Glutamatergic neuron (in vitro differentiated cells): ENCODE measurements around the gene RAP1GAP. TPM values are rescaled to one million over a fixed set of nuclear protein-coding genes. Genes with fewer than 3 reads are reported as not detected.

Experiments used
- DNase-seq: peaks from one replicate; pipeline ENCODE4 v3.0.0; 2022
- H3K27ac Mint-ChIP-seq: one replicate; pipeline ENCODE4 v1.8.0; 2020; ENCODE audit warnings: mild to moderate bottlenecking, mixed read lengths, inconsistent platforms; ENCODE audit not compliant: unreplicated experiment
- H3K27me3 Mint-ChIP-seq: one replicate; pipeline ENCODE4 v1.8.0; 2020; ENCODE audit warnings: mild to moderate bottlenecking, moderate library complexity, mixed read lengths, inconsistent platforms; ENCODE audit not compliant: unreplicated experiment
- H3K36me3 Mint-ChIP-seq: one replicate; pipeline ENCODE4 v1.8.0; 2020; ENCODE audit warnings: mild to moderate bottlenecking, mixed read lengths, inconsistent platforms; ENCODE audit not compliant: unreplicated experiment
- H3K4me1 Mint-ChIP-seq: one replicate; pipeline ENCODE4 v1.8.0; 2020; ENCODE audit warnings: mild to moderate bottlenecking, low read depth, mixed read lengths, inconsistent platforms; ENCODE audit not compliant: unreplicated experiment
- H3K4me3 Mint-ChIP-seq: one replicate; pipeline ENCODE4 v1.8.0; 2020; ENCODE audit warnings: mild to moderate bottlenecking, mixed read lengths, inconsistent platforms; ENCODE audit not compliant: unreplicated experiment
- H3K9me3 Mint-ChIP-seq: one replicate; pipeline ENCODE4 v1.8.0; 2020; ENCODE audit warnings: mild to moderate bottlenecking, moderate library complexity, mixed read lengths, inconsistent platforms; ENCODE audit not compliant: unreplicated experiment
- total RNA-seq: library from RNA; stranded (reverse); fragmentation: NEBNext Ultra II Directional; extraction: Animal tissue kit (Norgen Biotek cat#: 25700); gene quantifications from one replicate; pipeline ENCODE4 v1.2.1, GENCODE V29; 2021; ENCODE audit not compliant: unreplicated experiment
- TF ChIP-seq, protein P1 (sequence below): fragments of 200-600 bp; sonication (generic); IDR thresholded peaks from one replicate; pipeline ENCODE4 v1.5.0; 2021; ENCODE audit not compliant: partially characterized antibody, unreplicated experiment

The RAP1GAP gene
- total RNA-seq, 1 donor from 2014 or later: 4.8 TPM

DNA sequence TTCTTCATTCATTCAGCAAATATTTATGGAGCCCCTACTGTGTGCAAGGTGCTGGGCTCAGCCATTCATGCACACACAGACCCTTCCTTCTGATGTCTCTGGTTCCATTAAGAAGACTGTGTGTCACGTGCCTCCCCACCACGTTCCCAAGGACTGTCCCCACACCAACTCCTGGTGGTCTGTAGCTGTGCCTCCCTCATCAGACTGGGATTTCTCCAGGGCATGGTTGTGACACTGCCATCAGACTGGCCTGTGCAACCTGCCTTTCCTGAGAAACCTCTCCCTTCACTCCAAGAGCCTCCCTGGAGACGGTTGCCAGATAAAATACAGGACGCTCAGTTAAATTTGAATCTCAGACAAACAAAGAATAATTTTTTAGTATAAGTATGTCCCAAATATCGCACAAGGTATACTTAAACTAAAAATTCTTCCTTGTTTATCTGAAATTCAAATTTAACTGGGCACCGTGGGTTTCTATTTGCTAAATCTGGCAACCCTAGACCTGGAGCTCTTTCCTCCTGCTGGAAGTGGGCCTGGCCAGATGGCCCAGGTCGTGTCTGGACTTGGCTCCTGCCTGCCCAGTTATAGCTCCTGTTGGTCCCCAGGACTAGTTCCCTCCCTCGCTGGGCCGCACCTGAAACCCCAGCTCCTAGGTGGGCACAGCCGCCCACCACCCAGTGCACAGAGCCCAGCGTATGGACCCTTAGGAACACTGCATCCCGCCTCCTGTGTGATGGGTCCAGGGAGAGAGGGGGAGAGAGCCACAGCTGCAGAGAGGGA lies 76.9 kb downstream of the RAP1GAP start:
- no peak overlapping the region for H3K27ac Mint-ChIP-seq
- peaks cover 4% of the 10 kb centered on the region for H3K27me3 Mint-ChIP-seq
- H3K36me3 Mint-ChIP-seq: no peaks in the 10 kb centered on the region
- H3K4me3 Mint-ChIP-seq: no peak overlapping the region
- peaks cover 12% of the 10 kb centered on the region for H3K4me1 Mint-ChIP-seq
- TF ChIP-seq, protein P1, sequence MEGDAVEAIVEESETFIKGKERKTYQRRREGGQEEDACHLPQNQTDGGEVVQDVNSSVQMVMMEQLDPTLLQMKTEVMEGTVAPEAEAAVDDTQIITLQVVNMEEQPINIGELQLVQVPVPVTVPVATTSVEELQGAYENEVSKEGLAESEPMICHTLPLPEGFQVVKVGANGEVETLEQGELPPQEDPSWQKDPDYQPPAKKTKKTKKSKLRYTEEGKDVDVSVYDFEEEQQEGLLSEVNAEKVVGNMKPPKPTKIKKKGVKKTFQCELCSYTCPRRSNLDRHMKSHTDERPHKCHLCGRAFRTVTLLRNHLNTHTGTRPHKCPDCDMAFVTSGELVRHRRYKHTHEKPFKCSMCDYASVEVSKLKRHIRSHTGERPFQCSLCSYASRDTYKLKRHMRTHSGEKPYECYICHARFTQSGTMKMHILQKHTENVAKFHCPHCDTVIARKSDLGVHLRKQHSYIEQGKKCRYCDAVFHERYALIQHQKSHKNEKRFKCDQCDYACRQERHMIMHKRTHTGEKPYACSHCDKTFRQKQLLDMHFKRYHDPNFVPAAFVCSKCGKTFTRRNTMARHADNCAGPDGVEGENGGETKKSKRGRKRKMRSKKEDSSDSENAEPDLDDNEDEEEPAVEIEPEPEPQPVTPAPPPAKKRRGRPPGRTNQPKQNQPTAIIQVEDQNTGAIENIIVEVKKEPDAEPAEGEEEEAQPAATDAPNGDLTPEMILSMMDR: no peak
- peaks cover 2% of the 10 kb centered on the region for H3K9me3 Mint-ChIP-seq
- DNase-seq: no peak

DNA sequence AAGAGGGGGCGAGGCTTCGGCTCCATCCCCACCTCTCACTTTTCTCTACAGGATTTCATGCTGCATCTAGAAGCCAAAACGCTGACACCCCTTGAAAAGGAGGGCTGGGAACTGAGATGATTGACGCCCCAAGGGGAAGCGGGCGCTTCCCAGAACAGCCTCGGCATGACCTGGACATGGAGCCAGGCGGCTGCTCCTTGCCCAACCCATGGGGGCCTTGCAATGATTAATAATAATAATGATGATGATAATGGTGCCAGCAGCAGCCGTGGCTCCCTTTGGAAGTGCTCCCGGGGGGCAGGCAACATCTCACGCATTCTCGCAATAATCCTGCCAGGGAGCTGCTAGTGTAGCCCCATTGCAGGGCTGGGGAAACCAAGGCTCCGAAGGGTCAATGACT lies 78.2 kb downstream of the RAP1GAP start:
- no peak overlapping the region for H3K4me3 Mint-ChIP-seq
- H3K27ac Mint-ChIP-seq: no peak overlapping the region
- H3K36me3 Mint-ChIP-seq: no peaks in the 10 kb centered on the region
- H3K4me1 Mint-ChIP-seq: peaks cover 14% of the 10 kb centered on the region
- TF ChIP-seq, protein P1: no peak
- H3K27me3 Mint-ChIP-seq: peaks cover 3% of the 10 kb centered on the region
- no peak for DNase-seq
- H3K9me3 Mint-ChIP-seq: peaks cover 2% of the 10 kb centered on the region

DNA sequence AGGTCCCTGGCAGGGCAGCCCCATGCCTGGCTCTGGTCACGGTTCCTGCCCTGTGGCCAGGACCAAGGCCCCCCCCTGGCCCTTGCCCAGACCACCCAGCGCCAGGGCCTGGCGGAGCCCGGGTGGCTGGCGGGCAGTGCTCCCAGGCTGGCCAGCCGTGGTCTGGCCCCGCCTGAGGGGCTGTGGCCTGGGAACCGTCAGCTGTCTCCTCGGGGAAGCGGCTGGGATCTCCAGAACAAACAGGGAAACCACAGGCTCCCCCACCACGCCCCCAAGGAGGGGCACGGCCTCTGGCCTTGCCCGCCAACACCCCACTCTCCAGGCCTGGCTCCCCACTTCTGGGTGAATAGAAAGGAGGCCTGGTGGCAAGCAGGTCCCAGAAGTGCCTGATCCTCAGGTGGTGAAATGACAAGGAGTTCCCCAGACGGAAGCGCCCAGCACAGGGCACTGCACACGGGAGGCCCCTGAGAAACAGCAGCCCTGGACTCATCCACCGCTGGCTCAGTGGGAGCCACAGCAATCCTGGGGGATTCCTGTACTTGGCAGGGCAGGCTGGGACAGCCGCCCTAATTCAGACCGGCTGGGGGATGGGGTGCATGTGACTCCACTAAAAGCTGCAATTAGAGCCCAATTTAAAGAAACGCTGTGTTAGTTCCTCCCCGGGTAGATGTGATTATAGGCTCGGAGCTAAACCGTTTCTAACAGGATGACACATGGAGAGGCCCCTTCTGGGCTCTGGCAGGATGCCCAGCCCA lies 78.9 kb downstream of the RAP1GAP start:
- no peak for DNase-seq
- peaks cover 14% of the 10 kb centered on the region for H3K4me1 Mint-ChIP-seq
- H3K9me3 Mint-ChIP-seq: peaks cover 2% of the 10 kb centered on the region
- no peak overlapping the region for H3K4me3 Mint-ChIP-seq
- TF ChIP-seq, protein P1: no peak
- no peak overlapping the region for H3K27ac Mint-ChIP-seq
- no peaks in the 10 kb centered on the region for H3K36me3 Mint-ChIP-seq
- peaks cover 4% of the 10 kb centered on the region for H3K27me3 Mint-ChIP-seq

DNA sequence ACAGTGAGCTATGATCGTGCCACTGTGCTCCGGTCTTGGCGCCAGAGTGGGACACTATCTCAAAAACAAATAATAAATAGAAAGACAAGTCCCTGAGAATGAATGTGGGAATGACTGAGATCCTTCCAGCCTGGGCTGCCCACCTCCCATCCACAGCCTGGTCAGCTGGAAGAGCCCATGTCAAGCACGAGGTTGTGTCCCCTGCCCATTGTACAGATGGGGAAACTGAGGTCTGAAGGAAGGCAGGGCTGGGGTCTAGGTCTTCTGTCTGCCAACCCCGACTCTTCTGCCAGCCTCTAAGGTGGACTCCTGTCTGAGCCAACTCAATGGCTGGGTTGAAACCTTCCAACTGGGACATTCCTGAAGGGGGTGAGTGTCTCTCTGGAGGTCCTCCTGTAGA lies 79.5 kb downstream of the RAP1GAP start:
- Mint-ChIP-seq H3K4me3 (no peak overlapping the region), H3K36me3 (no peaks in the 10 kb centered on the region), H3K27ac (no peak overlapping the region), H3K9me3 (peaks cover 2% of the 10 kb centered on the region), H3K4me1 (peaks cover 16% of the 10 kb centered on the region), H3K27me3 (peaks cover 7% of the 10 kb centered on the region)
- TF ChIP-seq, protein P1: no peak
- DNase-seq: no peak

DNA sequence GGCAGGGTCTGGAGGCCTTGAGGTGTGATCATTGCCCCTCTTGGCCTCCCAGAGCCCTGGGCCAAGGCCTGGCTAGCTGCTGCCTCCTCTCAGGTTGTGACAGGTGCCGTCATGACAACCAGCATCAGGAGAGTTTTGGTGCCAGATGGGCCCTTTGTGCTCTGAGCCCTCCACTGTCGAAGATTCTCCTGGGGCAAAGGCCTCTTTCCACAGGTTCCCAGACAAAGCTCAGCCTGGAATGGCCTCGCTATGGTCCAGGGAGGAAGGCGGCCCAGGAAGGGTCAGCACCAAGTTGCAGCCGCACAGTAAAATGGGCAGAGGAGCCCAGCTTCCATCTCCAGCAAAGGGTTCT lies 81.6 kb downstream of the RAP1GAP start:
- H3K4me3 Mint-ChIP-seq: no peak overlapping the region
- TF ChIP-seq, protein P1: no peak
- H3K9me3 Mint-ChIP-seq: no peaks in the 10 kb centered on the region
- peaks cover 16% of the 10 kb centered on the region for H3K4me1 Mint-ChIP-seq
- no peak for DNase-seq
- H3K36me3 Mint-ChIP-seq: peaks cover 5% of the 10 kb centered on the region
- H3K27me3 Mint-ChIP-seq: peaks cover 5% of the 10 kb centered on the region
- H3K27ac Mint-ChIP-seq: peak overlapping the region; percentile 53
